ENCODE results near the gene CLK1.
"Not testable (repeated sequence)": the region's sequence is repeated elsewhere in the genome, so short reads cannot be mapped to it uniquely, and the experiment has no call there.

Gene CLK1

DNA sequence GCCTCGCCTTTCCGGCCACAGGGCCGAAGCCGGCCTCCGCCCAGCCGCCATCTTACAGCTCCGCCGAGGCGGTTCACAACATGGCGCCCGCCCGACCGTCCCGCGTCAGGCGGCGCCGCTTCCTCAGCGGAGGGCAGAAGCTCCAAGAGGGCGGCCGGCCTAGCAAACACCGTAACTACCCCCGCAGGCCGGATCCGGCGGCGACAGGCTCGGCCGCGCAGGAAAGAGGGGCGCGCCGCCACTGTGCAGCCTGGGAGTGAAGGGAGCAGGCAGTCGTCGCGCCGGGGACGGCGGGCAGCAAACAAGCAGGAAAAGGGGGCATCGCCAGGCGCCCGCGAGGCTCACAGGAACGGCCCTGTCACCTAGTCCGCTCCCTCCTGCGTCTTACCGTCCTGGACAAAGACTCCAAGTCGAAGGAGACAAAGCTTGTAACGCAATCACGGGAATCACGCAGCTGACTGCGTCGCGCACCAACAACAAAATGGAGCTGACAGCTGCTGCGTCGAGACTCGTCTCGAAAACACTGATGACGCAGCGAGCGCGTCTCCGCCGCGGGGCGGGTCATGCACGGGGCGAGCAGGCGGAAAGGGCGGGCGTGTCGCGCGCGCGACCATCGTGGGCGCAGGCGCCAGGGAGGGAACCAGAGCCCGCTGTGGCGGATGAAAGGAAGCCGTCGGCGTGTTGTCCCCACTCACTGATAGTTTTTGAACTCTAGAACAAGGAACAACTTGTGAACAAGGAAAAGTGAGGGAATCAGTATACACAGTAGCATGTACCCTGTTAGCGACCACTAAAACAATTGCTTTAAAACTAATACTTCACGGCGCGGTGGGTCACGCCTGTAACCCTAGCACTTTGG is at the start of gene CLK1:
Gene CLK1, minus strand, starts transcription at position 483 of the 859 bp plus-strand sequence. CDS start 2,796 bp downstream, outside the sequence.
- Mint-ChIP-seq H3K9me3 (no peaks in the 10 kb centered on the region), H3K27ac (peak within 1 kb of the TSS; percentile 99), H3K36me3 (ENCODE audit: low read depth) (peaks cover 48% of the 10 kb centered on the region), H3K4me3 (peak within 1 kb of the TSS; percentile 100), H3K27me3 (no peaks in the 10 kb centered on the region), H3K4me1 (ENCODE audit: low read depth) (peaks cover 51% of the 10 kb centered on the region)
- intact Hi-C loops (cut with micrococcal nuclease), result loop anchor here (1.0 to 2.0 kb wide), 2 partner anchors 24 to 54 kb away; partner anchors contain the start of gene BZW1

- Mint-ChIP-seq H3K27ac (no peak overlapping the region), H3K36me3 (ENCODE audit: low read depth) (peaks cover 80% of the 10 kb centered on the region), H3K9me3 (no peaks in the 10 kb centered on the region), H3K4me1 (ENCODE audit: low read depth) (no peaks in the 10 kb centered on the region), H3K27me3 (no peaks in the 10 kb centered on the region), H3K4me3 (no peak overlapping the region)
- intact Hi-C loops (cut with micrococcal nuclease), result no loop called here
Measured at GRCh38 chr2:200913654-200914053, 49.2 kb upstream of the CLK1 start.

DNA sequence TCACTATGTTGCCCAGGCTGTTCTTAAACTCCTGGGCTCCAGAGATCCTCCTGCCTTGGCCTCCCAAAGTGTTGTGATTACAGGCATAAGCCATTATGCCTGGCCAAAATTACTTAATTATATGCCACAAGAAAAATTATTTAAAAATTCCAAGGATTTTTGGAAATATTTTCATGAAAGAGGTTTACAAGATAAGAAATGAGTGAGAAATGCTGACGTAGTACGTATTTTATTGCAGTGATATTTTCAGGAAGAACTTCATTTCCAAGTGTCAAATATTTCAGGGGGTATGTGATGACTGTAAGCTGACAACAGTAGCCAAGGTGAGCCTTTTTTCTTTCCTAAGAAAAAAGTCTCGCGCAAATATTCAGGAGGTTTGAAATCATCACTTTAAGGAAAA is 45.5 kb upstream of the CLK1 start:
- Mint-ChIP-seq H3K4me3 (no peak overlapping the region), H3K27me3 (no peaks in the 10 kb centered on the region), H3K36me3 (ENCODE audit: low read depth) (peaks cover 66% of the 10 kb centered on the region), H3K4me1 (ENCODE audit: low read depth) (no peaks in the 10 kb centered on the region), H3K9me3 (no peaks in the 10 kb centered on the region), H3K27ac (no peak overlapping the region)
- intact Hi-C loops (cut with micrococcal nuclease), result no loop called here

GRCh38 chr2:200905618-200906296 is 41.3 kb upstream of the CLK1 start:
- Mint-ChIP-seq H3K27ac (no peak overlapping the region), H3K9me3 (no peaks in the 10 kb centered on the region), H3K36me3 (ENCODE audit: low read depth) (peaks cover 45% of the 10 kb centered on the region), H3K27me3 (no peaks in the 10 kb centered on the region), H3K4me1 (ENCODE audit: low read depth) (peaks cover 9% of the 10 kb centered on the region), H3K4me3 (no peak overlapping the region)
- intact Hi-C loops (cut with micrococcal nuclease), result no loop called here

DNA sequence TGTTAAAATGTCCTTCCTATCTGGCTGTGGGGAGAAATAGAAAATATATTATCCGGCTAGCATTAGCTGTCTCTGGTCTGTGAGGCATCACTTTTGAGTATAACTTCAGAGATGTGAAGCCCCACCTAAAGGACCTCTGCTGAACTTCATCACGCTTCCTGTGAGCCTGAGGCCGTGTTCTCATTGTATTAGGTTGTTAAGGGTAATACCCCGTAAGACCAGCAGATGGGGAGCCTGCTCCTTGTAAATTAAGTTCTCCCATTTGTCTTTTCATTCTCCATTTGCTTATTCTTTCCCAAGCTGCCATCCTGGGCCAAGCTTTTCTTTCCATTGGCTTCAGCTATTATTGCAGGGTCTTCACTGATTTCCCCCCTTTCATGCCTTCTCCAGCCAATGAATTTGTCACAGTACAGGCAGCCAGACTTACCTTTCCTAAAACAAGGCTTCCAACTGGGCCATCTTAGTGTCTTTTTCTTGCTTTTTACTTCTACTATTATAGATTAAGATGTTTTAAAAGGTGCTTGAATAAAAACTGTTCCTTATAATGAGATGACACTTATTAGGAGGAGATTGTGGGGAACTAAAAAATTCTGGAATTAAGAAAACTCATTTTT is 37.1 kb upstream of the CLK1 start:
- no peaks in the 10 kb centered on the region for H3K9me3 Mint-ChIP-seq
- no peak overlapping the region for H3K4me3 Mint-ChIP-seq
- H3K4me1 Mint-ChIP-seq (ENCODE audit: low read depth), result peaks cover 9% of the 10 kb centered on the region
- H3K36me3 Mint-ChIP-seq (ENCODE audit: low read depth), result peaks cover 43% of the 10 kb centered on the region
- no peaks in the 10 kb centered on the region for H3K27me3 Mint-ChIP-seq
- no peak overlapping the region for H3K27ac Mint-ChIP-seq
- intact Hi-C loops (cut with micrococcal nuclease), result loop anchor here (1.0 to 5.0 kb wide), 3 partner anchors 170 to 331 kb away; partner anchors contain the start of gene HYCC2

GRCh38 chr2:200899482-200899881 is 35.0 kb upstream of the CLK1 start:
- intact Hi-C loops (cut with micrococcal nuclease), result no loop called here
- Mint-ChIP-seq H3K27ac (no peak overlapping the region), H3K36me3 (ENCODE audit: low read depth) (peaks cover 60% of the 10 kb centered on the region), H3K4me3 (no peak overlapping the region), H3K27me3 (no peaks in the 10 kb centered on the region), H3K9me3 (no peaks in the 10 kb centered on the region), H3K4me1 (ENCODE audit: low read depth) (peaks cover 9% of the 10 kb centered on the region)

- H3K9me3 Mint-ChIP-seq, result no peaks in the 10 kb centered on the region
- H3K4me3 Mint-ChIP-seq, result peak within 1 kb of the TSS; percentile 94
- H3K4me1 Mint-ChIP-seq (ENCODE audit: low read depth), result peaks cover 45% of the 10 kb centered on the region
- H3K27me3 Mint-ChIP-seq, result no peaks in the 10 kb centered on the region
- H3K36me3 Mint-ChIP-seq (ENCODE audit: low read depth), result peaks cover 70% of the 10 kb centered on the region
- intact Hi-C loops (cut with micrococcal nuclease), result loop anchor here (1.0 to 2.0 kb wide), 3 partner anchors 25 to 176 kb away; partner anchors contain the start of genes BZW1 and CLK1
- H3K27ac Mint-ChIP-seq, result peak within 1 kb of the TSS; percentile 98
Measured at GRCh38 chr2:200888704-200889625, 24.5 kb upstream of the CLK1 start, which contains the start of the genes NIF3L1 and PPIL3. Gene NIF3L1, plus strand, starts transcription at chr2:200889371. Its CDS starts 2,573 bp downstream, at chr2:200891944. Gene PPIL3, minus strand, starts transcription at chr2:200889077. Its CDS starts 1,462 bp downstream, at chr2:200887615.

DNA sequence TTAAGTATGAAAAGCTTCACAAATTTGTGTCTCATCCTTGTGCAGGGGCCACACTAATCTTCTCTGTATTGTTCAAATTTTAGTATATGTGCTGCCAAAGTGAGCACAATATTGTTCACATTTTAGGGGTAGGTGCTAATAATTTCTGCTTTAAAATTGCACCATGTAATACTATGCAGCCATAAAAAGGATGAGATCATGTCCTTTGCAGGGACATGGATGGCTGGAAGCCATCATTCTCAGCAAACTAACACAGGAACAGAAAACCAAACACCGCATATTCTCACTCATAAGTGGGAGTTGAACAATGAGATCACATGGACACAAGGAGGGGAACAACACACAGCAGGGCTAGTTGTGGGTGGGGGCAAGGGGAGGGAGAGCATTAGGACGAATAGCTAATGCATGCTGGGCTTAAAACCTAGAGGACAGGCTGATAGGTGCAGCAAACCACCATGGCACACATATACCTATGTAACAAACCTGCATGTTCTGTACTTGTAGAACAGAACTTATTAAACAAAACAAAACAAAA is 17.3 kb upstream of the CLK1 start:
- H3K9me3 Mint-ChIP-seq; H3K4me3 Mint-ChIP-seq; H3K27me3 Mint-ChIP-seq; intact Hi-C loops (cut with micrococcal nuclease): not testable (repeated sequence)
- H3K27ac Mint-ChIP-seq, result peak overlapping the region; percentile 48
- peaks cover 21% of the 10 kb centered on the region for H3K4me1 Mint-ChIP-seq (ENCODE audit: low read depth)
- peaks cover 78% of the 10 kb centered on the region for H3K36me3 Mint-ChIP-seq (ENCODE audit: low read depth)

DNA sequence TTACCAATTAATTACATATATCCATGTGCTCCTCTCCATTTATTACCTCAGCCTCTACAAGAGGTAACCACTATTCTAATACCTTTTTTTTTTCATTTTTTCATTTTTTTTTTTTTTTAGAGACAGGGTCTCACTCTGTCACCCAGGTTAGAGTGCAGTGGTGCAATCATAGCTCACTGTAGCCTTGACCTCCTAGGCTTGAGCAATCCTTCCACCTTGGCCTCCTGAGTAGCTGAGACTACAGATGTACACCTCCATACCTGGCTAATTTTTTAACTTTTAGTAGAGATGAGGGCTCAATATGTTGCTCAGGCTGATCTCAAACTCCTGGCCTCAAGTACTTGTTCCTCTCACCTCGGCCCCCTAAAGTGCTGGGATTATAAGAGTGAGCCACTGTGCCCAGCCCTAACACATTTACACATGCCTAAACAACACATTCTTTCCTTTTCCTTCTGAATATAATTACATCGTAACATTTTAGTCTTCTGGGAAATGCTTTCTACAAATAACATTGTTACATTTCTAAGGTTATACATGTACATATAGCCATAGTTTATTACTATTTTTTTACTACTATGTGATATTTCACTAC is 13.9 kb upstream of the CLK1 start:
- Mint-ChIP-seq H3K27me3 (no peaks in the 10 kb centered on the region), H3K36me3 (ENCODE audit: low read depth) (peaks cover 87% of the 10 kb centered on the region), H3K4me1 (ENCODE audit: low read depth) (peaks cover 13% of the 10 kb centered on the region), H3K4me3 (no peak overlapping the region), H3K9me3 (no peaks in the 10 kb centered on the region), H3K27ac (no peak overlapping the region)
- intact Hi-C loops (cut with micrococcal nuclease), result no loop called here

GRCh38 chr2:200877443-200877842 is 13.0 kb upstream of the CLK1 start:
- intact Hi-C loops (cut with micrococcal nuclease), result no loop called here
- Mint-ChIP-seq H3K36me3 (ENCODE audit: low read depth) (peaks cover 87% of the 10 kb centered on the region), H3K4me3 (no peak overlapping the region), H3K27me3 (no peaks in the 10 kb centered on the region), H3K27ac (no peak overlapping the region), H3K4me1 (ENCODE audit: low read depth) (peaks cover 14% of the 10 kb centered on the region), H3K9me3 (no peaks in the 10 kb centered on the region)

DNA sequence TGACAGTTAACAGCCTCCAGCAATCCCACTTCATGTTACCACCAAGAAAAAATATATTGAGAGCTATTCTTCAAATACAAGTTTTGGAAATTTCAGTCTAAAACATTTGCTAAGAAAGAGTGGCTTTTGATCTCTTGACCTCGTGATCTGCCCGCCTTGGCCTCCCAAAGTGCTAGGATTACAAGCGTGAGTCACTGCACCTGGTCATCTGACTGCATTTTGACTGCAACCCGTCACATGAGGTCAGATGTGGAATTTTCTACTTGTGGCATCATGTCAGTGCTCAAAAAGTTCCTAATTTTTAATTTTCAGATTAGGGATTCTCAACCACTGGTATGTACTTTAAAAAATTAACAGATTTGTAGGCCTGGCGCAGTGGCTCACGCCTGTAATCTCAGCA is 9.1 kb upstream of the CLK1 start:
- H3K36me3 Mint-ChIP-seq (ENCODE audit: low read depth), result peaks cover 62% of the 10 kb centered on the region
- intact Hi-C loops (cut with micrococcal nuclease), result no loop called here
- no peak overlapping the region for H3K27ac Mint-ChIP-seq
- no peaks in the 10 kb centered on the region for H3K9me3 Mint-ChIP-seq
- H3K4me3 Mint-ChIP-seq, result no peak overlapping the region
- H3K4me1 Mint-ChIP-seq (ENCODE audit: low read depth), result peaks cover 22% of the 10 kb centered on the region
- H3K27me3 Mint-ChIP-seq, result no peaks in the 10 kb centered on the region

DNA sequence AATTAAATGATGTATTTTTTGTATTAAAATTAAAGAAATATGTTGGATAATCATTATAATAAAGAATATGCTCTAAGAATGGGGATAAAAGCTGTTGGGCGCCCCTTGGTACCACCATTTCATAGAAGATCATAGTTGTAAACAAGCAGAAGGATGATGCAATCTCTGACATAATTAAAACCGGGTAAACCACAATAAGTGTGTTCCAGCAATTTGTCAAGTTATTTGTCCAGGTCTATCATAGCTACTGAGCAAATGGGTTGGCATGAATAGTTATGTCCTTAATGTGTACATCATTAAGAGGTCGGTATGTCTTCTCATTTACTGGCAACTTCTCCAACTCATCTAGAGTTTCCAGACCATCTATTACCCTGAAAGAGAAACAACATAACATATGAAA is 6.7 kb upstream of the CLK1 start:
- H3K4me1 Mint-ChIP-seq (ENCODE audit: low read depth), result peaks cover 32% of the 10 kb centered on the region
- no peak overlapping the region for H3K4me3 Mint-ChIP-seq
- intact Hi-C loops (cut with micrococcal nuclease), result no loop called here
- peaks cover 51% of the 10 kb centered on the region for H3K36me3 Mint-ChIP-seq (ENCODE audit: low read depth)
- no peaks in the 10 kb centered on the region for H3K9me3 Mint-ChIP-seq
- H3K27ac Mint-ChIP-seq, result no peak overlapping the region
- H3K27me3 Mint-ChIP-seq, result no peaks in the 10 kb centered on the region

Data from dendritic cell treated with granulocyte-macrophage colony-stimulating factor and Interleukin-4, amounts not matched to agents 40 ng/mL and 50 ng/mL, for 4 days (primary cell).